ENCODE data around the gene CCT7. TPM values are rescaled to one million over a fixed set of nuclear protein-coding genes. Genes with fewer than 3 reads are reported as not detected.

Gene CCT7
- total RNA-seq, 1 experiment from 2014 or later: 637 TPM

GRCh38 chr2:73284296-73285158, 50.4 kb downstream of the CCT7 start, which contains the start of gene FBXO41:
Gene FBXO41, minus strand, starts transcription at chr2:73284478. Its CDS starts 14,848 bp downstream, at chr2:73269630.
- Histone ChIP-seq H4K20me1 (ENCODE audit: insufficient read depth) (no peaks in the 10 kb centered on the region), H3K9ac (ENCODE audit: low read length) (peak within 1 kb of the TSS; percentile 87), H3K79me2 (ENCODE audit: insufficient read depth, low read length) (peaks cover 46% of the 10 kb centered on the region), H2AFZ (ENCODE audit: low read depth, low read length, poor library complexity, severe bottlenecking) (no peak within 1 kb of the TSS), H3K27me3 (ENCODE audit: insufficient read depth, low read length) (no peaks in the 10 kb centered on the region), H3K4me3 (replicated peaks in 1 of 2; ENCODE audit: low read depth in 1 of 2, low read length in 2 of 2) (peak within 1 kb of the TSS; percentile 76 to 85), H3K36me3 (ENCODE audit: control insufficient read depth in 1 of 2, insufficient read depth in 2 of 2, low read length in 2 of 2) (peaks cover 2 to 9% of the 10 kb centered on the region in 2 experiments; a peak in 1 of 4 replicates), H3K27ac (ENCODE audit: low read depth, low read length) (peak within 1 kb of the TSS; percentile 91), H3K4me2 (ENCODE audit: low read length) (peak within 1 kb of the TSS; percentile 99), H3K4me1 (ENCODE audit: control insufficient read depth in 1 of 2, insufficient read depth in 2 of 2, low read length in 2 of 2) (peaks cover 11 to 36% of the 10 kb centered on the region in 2 experiments), H3K9me3 (ENCODE audit: control insufficient read depth in 1 of 2, insufficient read depth in 1 of 2, low read depth in 1 of 2, low read length in 2 of 2) (no peaks in the 10 kb centered on the region), H3K9me2 (ENCODE audit: insufficient read depth) (no peaks in the 10 kb centered on the region)
- DNase-seq (ENCODE audit: low read depth, low spot score) (no peak), ATAC-seq (peak; percentile 81)
- intact Hi-C loops (cut with micrococcal nuclease): no loop called here
- ChIA-PET CTCF (interaction anchor here (0.6 kb wide), 1 partner anchor 159 kb away, joined by 3 read pairs; no protein-coding TSS in a partner anchor), POLR2A (interaction anchor here (0.6 to 1.0 kb wide), 2 partner anchors 51 to 66 kb away, joined by 3 read pairs; partner anchors contain the start of gene PRADC1), RAD21 (ENCODE audit: low non-redundant PET in 1 of 2, low total read pairs in 2 of 2, uncharacterized antibody in 2 of 2, unreplicated experiment in 2 of 2) (no interaction called here)
- TSS peak; percentile 66 for BruUV-seq (replicated peaks)
- TF ChIP-seq SIN3A (IDR thresholded peaks at IDR 0.05; ENCODE audit: low read depth) (peak; percentile 65; the same call in 1 of the 2 replicates), ZNF274 (IDR thresholded peaks at IDR 0.05; ENCODE audit: low read depth, low read length) (no peak), ZFX (IDR thresholded peaks at IDR 0.05) (peak; percentile 69), POLR2AphosphoS5 (IDR thresholded peaks at IDR 0.05; ENCODE audit: low read depth, low read length) (peak; percentile 75), EGR1 (IDR thresholded peaks at IDR 0.05; ENCODE audit: low read depth) (peak; percentile 55), POLR2A (IDR thresholded peaks at IDR 0.05; ENCODE audit: borderline replicate concordance, extremely low read depth, insufficient read depth, insufficient read length) (peak; percentile 57), RAD21 (IDR thresholded peaks at IDR 0.05; ENCODE audit: low read depth) (no peak)
- TF ChIP-seq, protein P1, sequence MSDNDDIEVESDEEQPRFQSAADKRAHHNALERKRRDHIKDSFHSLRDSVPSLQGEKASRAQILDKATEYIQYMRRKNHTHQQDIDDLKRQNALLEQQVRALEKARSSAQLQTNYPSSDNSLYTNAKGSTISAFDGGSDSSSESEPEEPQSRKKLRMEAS (IDR thresholded peaks at IDR 0.05): peak; percentile 33; the same call in 1 of the 2 replicates

Measured in HCT116 (cell line).